ENCODE data around the gene GUCY1B1. TPM values are rescaled to one million over a fixed set of nuclear protein-coding genes. Genes with fewer than 3 reads are reported as not detected.

The GUCY1B1 gene
- polyA plus RNA-seq, 1 donor = 17.3 TPM

Other genes starting within 250 kb of the GUCY1B1 start
- 11.1 TPM for gene GUCY1A1, start 92.2 kb upstream of the GUCY1B1 start, polyA plus RNA-seq (ENCODE audit: insufficient read length)
- not detected for gene ASIC5, start 107.3 kb downstream of the GUCY1B1 start, polyA plus RNA-seq (ENCODE audit: insufficient read length)
- 0.16 TPM for gene TDO2, start 144.7 kb downstream of the GUCY1B1 start, polyA plus RNA-seq (ENCODE audit: insufficient read length)
- gene CTSO, start 194.8 kb downstream of the GUCY1B1 start, polyA plus RNA-seq (ENCODE audit: insufficient read length) = 26.0 TPM

All from forelimb muscle (tissue), 1 donor.